K562 (cell line): ENCODE measurements around the gene ADAP1. TPM values are rescaled to one million over a fixed set of nuclear protein-coding genes. Genes with fewer than 3 reads are reported as not detected.
"Not testable (repeated sequence)": the region's sequence is repeated elsewhere in the genome, so short reads cannot be mapped to it uniquely, and the experiment has no call there.

Source experiments
- RB1 ChIP-seq: fragments of 450-650 bp; IDR thresholded peaks from 2 replicates; pipeline ENCODE4 v1.6.1; 2017; ENCODE audit warnings: low read depth, mild to moderate bottlenecking
- REST ChIP-seq, 2 experiments: fragments of 450-650 bp; formaldehyde crosslinking in 1 of 2; IDR thresholded peaks; 2 replicates each; pipeline versions ENCODE4 v1.4.0 to v1.6.1; 2014 to 2020; ENCODE audit warnings: mild to moderate bottlenecking in 2 of 2, borderline replicate concordance in 1 of 2, low read depth in 1 of 2
- polyA plus RNA-seq, 8 experiments: library from polyadenylated mRNA; depleted of rRNA in 4 of 8; stranded (reverse) in 5 of 8; unstranded in 3 of 8; fragments of >200 nt; fragmentation: Nextera tagmentation in 2 of 8; fragmentation: Illumina TruSeq in 1 of 8; extraction: Ambion mirVana in 2 of 8; extraction: Trizol in 1 of 8; gene quantifications; 2 replicates each; pipeline versions ENCODE4 v1.2.1 to v1.2.3, GENCODE V29; 2011 to 2014; ENCODE audit warnings: inconsistent platforms in 1 of 8, missing spikeins in 1 of 8
- total RNA-seq, 7 experiments: library from RNA; depleted of rRNA in 6 of 7; stranded (reverse); fragments of >200 nt in 6 of 7; fragmentation: Illumina TruSeq in 2 of 7; extraction: Trizol in 2 of 7; gene quantifications; 2 replicates each; pipeline versions ENCODE4 v1.2.1 to v1.2.3, GENCODE V29; 2011 to 2021; ENCODE audit warnings: low replicate concordance in 1 of 7

The ADAP1 gene
- total and polyA plus RNA-seq, 9 of the 15 experiments (the other 6 are each of a cell fraction or from before 2014, with no cell fraction given): 0.27 to 1.4 (median 0.52) TPM; not detected in 3

- 0 out of 2 replicates have a peak, but pooled peaks have one; percentile 4 for TF ChIP-seq REST (IDR thresholded peaks at IDR 0.05; ENCODE audit: borderline replicate concordance)
- not testable (repeated sequence) for TF ChIP-seq REST (CRISPR knock-in tag; IDR thresholded peaks at IDR 0.05; ENCODE audit: low read depth)
- TF ChIP-seq RB1: peak; percentile 37; the same call in 1 of the 2 replicates
Measured at GRCh38 chr7:908591-909357, 45.7 kb downstream of the ADAP1 start (continued).
